GM12874 (cell line): ENCODE results near the gene ZNF385C.

Experiments used
- CTCF ChIP-seq: IDR thresholded peaks from 2 replicates; pipeline ENCODE4 v1.5.1; 2011; ENCODE audit warnings: low read depth, mild to moderate bottlenecking, control low read depth, low read length, moderate library complexity; ENCODE audit not compliant: insufficient read depth

The ZNF385C gene

GRCh38 chr17:42076797-42077559, 21.3 kb downstream of the ZNF385C start:
- TF ChIP-seq CTCF = no peak

- no peak for TF ChIP-seq CTCF
These were observed 22.5 kb downstream of the ZNF385C start for GRCh38 chr17:42075789-42076188.

- TF ChIP-seq CTCF = no peak
These were observed 25.7 kb downstream of the ZNF385C start for GRCh38 chr17:42072323-42073187.

GRCh38 chr17:42071810-42072209, 26.5 kb downstream of the ZNF385C start:
- TF ChIP-seq CTCF = no peak

- TF ChIP-seq CTCF = no peak
These were observed 29.3 kb downstream of the ZNF385C start for GRCh38 chr17:42068979-42069378.

GRCh38 chr17:42067371-42068091, 30.7 kb downstream of the ZNF385C start:
- peak; percentile 97 for TF ChIP-seq CTCF

GRCh38 chr17:42065201-42065600, 33.1 kb downstream of the ZNF385C start:
- TF ChIP-seq CTCF = no peak
